Activated CD8-positive, alpha-beta memory T cell treated with anti-CD3 and anti-CD28 coated beads for 24 hours (primary cell): ENCODE results near the gene ZNF77.
"Not testable (repeated sequence)": the region's sequence is repeated elsewhere in the genome, so short reads cannot be mapped to it uniquely, and the experiment has no call there.

Experiments
- DNase-seq: peaks from one replicate; pipeline ENCODE4 v3.0.0-alpha.2; 2020

The ZNF77 gene

DNA sequence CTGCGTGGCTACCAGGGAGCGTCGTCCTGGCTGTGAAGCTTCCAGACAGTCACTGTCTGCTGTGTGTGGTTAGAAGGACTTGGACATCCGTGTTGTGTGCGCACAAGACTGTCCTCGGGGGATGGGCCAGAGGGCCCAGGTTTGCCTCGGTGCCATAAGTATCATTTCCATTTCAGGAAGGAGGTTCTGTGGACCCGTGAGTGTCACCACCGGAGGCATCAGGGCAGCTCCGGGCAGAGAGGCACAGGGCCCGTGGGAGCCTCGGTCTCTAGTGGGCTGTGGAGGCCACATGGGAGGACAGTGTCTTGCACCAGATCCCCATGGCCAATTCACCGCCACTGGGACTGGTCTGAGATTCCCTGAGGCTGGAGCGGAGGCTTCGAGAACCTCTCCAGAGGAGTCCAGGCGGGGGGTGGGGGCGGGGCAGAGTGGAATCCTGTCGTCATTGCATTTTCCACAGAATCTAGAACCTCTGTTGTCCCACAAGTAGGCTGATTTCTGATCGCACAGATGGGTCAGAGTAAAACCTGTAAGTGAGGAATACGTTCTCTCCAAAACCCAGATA lies 38.1 kb downstream of the ZNF77 start:
- no peak for DNase-seq

- no peak for DNase-seq
Measured at GRCh38 chr19:2905918-2906519, 38.8 kb downstream of the ZNF77 start.

DNA sequence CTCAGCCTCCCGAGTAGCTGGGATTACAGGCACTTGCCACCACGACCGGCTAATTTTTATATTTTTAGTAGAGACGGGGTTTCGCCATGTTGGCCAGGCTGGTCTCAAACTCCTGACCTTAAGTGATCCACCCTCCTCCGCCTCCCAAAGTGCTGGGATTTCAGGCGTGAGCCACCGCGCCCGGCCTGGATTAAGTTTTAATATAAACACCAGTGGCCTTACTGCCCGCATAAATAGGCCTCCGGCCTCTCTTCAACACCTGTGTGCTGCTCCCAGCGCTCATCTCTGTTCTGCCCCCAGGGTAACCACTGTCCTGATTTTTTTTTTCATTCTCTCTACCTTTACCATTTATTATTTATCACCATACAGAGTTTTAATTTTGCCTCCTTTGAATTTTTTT lies 41.4 kb downstream of the ZNF77 start:
- not testable (repeated sequence) for DNase-seq

GRCh38 chr19:2902590-2903218 lies 42.1 kb downstream of the ZNF77 start:
- DNase-seq: no peak

GRCh38 chr19:2900296-2901252 lies 44.2 kb downstream of the ZNF77 start, which contains the start of gene ZNF57:
Gene ZNF57, plus strand, starts transcription at chr19:2900928. Its CDS starts 118 bp downstream, at chr19:2901046.
- peak; percentile 98 for DNase-seq

DNA sequence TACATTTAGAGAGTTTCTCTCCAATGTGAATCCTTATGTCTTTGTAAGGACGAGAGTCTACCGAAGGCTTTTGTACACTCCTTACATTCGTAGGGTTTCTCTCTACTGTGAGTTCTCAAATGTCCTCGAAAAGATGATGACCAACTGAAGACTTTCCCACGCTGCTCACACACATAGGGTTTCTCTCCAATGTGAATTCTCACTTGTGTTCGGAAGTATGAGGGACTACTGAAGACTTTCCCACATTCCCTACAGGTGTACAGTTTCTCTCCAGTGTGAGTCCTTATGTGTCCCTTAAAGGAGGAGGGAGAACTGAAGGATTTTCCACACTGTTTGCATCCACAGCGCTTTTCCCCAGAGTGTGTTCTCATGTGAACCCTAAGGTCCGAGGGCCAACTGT lies 48.1 kb downstream of the ZNF77 start:
- no peak for DNase-seq

- not testable (repeated sequence) for DNase-seq
Measured at GRCh38 chr19:2890531-2890930, 54.2 kb downstream of the ZNF77 start.

GRCh38 chr19:2888731-2889224 lies 56.0 kb downstream of the ZNF77 start:
- no peak for DNase-seq

DNA sequence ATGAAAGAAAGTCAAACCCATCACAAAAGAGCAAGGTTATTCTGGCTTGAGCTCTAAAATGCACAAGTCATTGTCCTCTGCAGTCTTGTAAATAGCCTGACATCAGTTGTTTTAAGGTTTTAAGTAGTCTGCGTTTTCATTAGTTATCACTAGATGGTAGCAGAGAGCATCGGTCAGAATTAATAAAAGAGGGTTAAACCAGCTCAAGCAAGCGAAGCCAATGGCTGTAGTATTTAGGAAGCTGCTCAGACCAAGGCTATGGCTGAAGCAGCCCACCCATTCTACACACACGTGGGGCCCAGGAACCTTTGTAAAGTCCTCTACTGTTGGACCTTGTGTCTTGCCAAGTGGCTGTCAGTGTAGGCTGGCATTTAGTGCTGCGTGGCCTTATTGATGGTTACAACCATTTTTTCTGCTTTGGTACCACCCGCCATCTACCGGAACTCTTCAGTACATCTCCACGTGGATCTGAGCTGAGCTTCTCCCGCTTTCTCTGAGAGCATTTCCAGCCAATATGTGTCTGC lies 57.3 kb downstream of the ZNF77 start:
- DNase-seq: peak; percentile 66

- DNase-seq: no peak
Measured at GRCh38 chr19:2885736-2886135, 59.0 kb downstream of the ZNF77 start.

DNA sequence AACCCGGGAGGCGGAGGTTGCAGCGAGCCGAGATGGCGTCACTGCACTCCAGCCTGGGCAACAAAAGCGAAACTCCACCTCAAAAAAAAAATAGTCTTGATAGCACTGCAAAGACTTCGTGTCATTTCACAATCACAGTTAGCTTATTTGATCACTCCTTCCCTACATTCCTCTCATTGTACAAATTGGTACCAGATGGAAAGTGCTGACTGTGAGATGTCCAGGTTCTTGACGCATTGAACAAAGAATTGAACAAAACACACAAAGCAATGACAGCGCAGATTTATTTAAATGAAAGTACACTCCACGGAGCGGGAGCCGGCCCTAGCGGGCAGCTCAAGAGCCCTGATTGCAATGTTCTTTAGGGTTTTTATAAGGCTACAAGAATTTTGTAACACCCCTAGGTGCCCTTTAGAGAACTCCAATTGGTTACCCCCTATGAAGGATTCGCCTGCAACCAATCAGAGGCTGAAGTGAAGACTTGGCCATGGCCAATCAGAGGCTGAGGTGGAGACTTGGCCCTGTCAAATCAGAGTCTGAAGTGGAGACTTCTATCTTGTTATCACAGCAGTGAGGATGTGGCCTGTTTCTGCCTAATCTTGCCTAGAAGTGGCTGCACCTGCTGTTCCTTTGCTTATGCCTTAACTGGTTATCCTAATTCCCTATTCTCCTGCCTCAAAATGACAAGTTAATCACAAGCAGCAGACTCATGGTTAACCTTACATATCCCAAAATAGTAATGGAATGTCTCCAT lies 60.9 kb downstream of the ZNF77 start:
- DNase-seq: no peak
